Measurements from ENCODE around the gene ADGRG1.

ADGRG1 gene

DNA sequence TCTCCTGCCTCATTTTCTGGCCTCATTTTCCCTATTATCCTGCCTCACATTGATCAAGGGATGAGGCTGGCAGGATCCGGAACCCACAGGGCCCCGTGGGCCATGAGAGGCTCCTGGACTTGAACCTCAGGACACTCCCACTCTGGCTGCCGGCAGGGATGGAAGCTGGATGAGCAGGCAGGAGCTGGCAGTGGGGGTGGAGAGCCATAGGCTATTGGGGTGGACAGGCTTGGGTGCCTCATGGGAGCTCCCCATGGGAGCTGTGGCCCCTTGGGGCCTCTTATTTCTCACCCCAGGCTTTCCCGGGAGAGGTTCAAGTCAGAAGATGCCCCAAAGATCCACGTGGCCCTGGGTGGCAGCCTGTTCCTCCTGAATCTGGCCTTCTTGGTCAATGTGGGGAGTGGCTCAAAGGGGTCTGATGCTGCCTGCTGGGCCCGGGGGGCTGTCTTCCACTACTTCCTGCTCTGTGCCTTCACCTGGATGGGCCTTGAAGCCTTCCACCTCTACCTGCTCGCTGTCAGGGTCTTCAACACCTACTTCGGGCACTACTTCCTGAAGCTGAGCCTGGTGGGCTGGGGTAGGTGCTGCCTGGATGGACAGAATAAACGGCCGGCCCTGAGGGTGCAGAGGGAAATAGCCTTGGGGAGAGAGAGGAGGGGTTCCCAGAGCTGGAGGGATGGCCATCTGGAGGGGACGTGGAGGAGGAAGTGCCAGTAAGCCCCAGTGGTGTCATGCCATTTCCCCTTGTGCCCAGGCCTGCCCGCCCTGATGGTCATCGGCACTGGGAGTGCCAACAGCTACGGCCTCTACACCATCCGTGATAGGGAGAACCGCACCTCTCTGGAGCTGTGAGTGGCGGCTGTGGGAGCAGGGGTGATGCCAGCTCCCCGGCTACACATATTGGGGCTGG, 55.5 kb downstream of the ADGRG1 start:
- H3K27ac ChIP-seq, result no peak overlapping the region
- no peak for TF ChIP-seq ZFX (IDR thresholded peaks at IDR 0.05)
- TF ChIP-seq, protein P1, sequence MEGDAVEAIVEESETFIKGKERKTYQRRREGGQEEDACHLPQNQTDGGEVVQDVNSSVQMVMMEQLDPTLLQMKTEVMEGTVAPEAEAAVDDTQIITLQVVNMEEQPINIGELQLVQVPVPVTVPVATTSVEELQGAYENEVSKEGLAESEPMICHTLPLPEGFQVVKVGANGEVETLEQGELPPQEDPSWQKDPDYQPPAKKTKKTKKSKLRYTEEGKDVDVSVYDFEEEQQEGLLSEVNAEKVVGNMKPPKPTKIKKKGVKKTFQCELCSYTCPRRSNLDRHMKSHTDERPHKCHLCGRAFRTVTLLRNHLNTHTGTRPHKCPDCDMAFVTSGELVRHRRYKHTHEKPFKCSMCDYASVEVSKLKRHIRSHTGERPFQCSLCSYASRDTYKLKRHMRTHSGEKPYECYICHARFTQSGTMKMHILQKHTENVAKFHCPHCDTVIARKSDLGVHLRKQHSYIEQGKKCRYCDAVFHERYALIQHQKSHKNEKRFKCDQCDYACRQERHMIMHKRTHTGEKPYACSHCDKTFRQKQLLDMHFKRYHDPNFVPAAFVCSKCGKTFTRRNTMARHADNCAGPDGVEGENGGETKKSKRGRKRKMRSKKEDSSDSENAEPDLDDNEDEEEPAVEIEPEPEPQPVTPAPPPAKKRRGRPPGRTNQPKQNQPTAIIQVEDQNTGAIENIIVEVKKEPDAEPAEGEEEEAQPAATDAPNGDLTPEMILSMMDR (conservative IDR thresholded peaks at IDR 0.05), result no peak

DNA sequence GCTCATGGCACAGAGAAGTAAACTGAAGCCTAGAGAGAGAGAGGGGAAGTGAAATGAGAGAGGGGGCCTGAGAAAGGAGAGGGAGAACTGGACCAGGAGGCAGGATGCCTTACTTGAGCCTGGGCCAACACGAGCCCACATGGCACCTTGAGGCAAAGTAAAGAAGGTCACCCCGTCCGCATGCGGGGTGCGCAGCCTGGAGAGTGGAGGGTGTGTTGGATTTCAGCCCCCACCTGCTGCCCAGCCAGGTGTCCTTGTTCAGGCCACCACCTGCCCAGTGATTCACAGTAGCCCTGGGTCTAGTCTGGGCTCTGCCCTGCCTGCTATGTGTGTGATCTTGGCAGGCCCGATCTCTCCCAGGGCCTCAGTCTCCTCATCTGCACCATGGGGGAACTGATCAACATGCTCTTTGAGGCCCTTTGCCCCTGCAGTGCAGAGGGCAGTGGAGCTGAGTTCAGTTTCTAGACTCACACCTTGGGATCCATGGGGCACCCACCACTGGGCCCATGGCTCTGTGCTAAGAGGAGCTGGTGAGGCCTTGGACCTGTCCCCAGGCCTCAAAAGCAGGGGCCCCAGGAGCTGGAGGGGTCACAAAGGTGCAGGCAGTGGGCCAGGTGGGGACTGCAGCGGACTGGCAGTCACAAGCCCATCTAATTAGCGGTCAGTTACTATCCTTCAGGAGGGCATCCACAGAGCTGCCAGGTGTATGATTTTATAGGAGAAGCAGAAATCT, 56.4 kb downstream of the ADGRG1 start:
- TF ChIP-seq ZFX (IDR thresholded peaks at IDR 0.05), result no peak
- TF ChIP-seq, protein P1 (conservative IDR thresholded peaks at IDR 0.05), result no peak
- H3K27ac ChIP-seq, result no peak overlapping the region

DNA sequence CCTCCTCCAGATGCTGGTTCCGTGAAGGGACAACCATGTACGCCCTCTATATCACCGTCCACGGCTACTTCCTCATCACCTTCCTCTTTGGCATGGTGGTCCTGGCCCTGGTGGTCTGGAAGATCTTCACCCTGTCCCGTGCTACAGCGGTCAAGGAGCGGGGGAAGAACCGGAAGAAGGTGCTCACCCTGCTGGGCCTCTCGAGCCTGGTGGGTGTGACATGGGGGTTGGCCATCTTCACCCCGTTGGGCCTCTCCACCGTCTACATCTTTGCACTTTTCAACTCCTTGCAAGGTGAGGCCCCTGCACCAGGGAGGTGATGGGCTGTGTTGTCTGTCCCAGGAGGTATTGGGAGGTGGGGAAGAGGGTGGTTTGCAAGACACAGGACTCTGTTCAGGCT, 57.2 kb downstream of the ADGRG1 start:
- no peak overlapping the region for H3K27ac ChIP-seq
- TF ChIP-seq ZFX (IDR thresholded peaks at IDR 0.05), result no peak
- TF ChIP-seq, protein P1 (conservative IDR thresholded peaks at IDR 0.05), result no peak

DNA sequence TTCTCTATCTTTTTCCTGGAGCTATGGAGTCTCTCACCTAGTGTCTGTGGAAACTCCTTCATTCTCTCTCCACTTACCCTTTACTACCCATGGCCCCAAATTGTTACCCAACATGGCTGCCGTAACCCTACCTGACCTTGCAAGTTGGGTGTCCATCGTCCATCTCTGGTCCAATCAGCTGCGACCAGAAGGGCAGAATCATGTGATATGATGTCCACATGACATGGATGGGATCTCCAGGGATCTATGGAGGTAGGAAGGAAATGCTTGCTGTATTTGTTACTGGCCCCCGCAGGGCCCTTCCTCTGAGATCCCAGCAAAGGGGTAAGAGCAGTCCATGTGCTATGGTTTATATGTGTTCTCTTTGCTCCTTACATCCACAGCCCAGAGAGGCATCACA, 58.1 kb downstream of the ADGRG1 start:
- H3K27ac ChIP-seq, result no peak overlapping the region
- no peak for TF ChIP-seq ZFX (IDR thresholded peaks at IDR 0.05)
- TF ChIP-seq, protein P1 (conservative IDR thresholded peaks at IDR 0.05), result no peak

DNA sequence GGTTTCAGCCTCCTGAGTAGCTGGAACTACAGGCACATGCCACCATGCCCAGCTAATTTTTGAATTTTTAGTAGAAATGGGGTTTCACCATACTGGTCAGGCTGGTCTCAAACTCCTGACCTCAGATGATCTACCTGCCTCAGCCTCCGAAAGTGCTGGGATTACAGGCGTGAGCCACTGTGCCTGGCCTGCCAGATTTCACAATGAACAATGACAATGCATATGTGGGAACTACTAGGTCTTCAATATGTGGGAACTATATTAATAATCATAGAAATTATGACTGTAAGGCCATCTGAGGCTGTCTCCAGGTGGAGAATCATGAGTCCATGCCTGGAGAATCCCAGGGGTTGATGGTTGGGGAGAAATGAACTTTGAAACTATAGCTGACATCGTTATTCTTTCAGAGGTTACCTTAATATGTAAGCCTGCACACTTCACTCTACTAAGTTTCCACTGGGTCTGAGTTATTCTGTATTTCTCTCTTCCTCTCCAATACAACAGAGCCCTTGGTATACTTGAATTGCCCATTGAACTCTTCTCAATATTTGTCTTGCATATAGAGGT, 59.0 kb downstream of the ADGRG1 start:
- TF ChIP-seq, protein P1 (conservative IDR thresholded peaks at IDR 0.05), result no peak
- TF ChIP-seq ZFX (IDR thresholded peaks at IDR 0.05), result no peak
- no peak overlapping the region for H3K27ac ChIP-seq

DNA sequence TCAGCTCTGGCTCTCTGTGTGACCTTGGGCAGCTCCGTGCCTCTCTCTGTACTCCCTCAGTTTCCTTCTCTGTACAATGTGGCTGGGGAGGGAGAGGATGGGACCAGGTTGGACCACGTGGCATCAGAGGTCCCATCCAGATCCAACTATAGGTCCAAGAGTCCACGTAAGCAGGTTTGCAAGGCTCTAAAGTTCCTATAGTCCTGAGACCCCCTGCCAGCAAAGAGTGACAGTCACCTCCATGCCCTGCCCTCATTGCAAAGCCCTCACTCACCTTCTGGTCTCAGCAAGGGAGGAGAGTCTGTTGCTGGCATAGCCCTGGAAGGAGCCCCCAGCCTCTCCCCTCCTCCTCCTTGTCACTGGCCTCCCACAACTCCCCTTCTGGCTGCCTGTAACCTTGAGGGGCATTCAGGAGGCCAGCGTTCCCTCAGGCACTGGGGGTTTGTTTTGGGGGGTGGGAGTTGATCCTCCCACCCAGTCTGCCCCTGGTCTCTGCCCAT, 60.1 kb downstream of the ADGRG1 start:
- TF ChIP-seq, protein P1 (conservative IDR thresholded peaks at IDR 0.05), result no peak
- no peak for TF ChIP-seq ZFX (IDR thresholded peaks at IDR 0.05)
- H3K27ac ChIP-seq, result no peak overlapping the region
